ENCODE measurements around the gene DRG2. TPM values are rescaled to one million over a fixed set of nuclear protein-coding genes. Genes with fewer than 3 reads are reported as not detected.

DRG2 gene
- polyA plus RNA-seq, 1 donor from 2014 or later = 40.6 TPM

DNA sequence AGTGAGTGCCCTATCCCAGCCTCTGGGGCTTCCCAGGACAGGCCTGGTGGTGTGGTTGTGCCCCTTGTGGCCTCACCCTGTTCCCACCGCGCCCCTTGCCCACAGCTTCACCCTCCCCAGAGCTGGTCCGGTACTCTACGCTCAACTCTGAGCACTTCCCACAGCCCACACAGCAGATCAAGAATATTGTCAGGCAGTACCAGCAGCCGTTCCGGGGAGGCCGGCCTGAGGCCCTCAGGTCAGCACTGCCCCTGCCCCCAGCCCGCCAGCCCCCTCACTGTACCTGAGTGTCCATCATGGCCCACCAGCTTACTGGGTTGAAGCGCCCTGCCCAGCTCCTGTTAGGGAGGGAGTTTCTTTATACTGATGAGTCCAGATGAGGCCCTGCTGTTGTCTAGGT lies 63.5 kb downstream of the DRG2 start:
- Histone ChIP-seq H3F3A (ENCODE audit: insufficient read depth, low read length, poor library complexity, severe bottlenecking) (no peaks in the 10 kb centered on the region), H3K4me2 (ENCODE audit: low read length) (no peak overlapping the region), H3K36me3 (ENCODE audit: insufficient read depth, low read length) (no peaks in the 10 kb centered on the region), H3K27ac (ENCODE audit: low read length) (no peak overlapping the region), H3K79me2 (replicated peaks; ENCODE audit: insufficient read depth, low read length) (no peaks in the 10 kb centered on the region), H3K27me3 (ENCODE audit: insufficient read depth, low read depth, low read length) (no peaks in the 10 kb centered on the region), H3K9me3 (ENCODE audit: low read length) (no peaks in the 10 kb centered on the region), H4K20me1 (ENCODE audit: insufficient read depth) (no peaks in the 10 kb centered on the region), H3K4me3 (ENCODE audit: low read length) (no peak overlapping the region), H3K9ac (ENCODE audit: low read length) (no peak overlapping the region), H3K9me2 (ENCODE audit: insufficient read depth, low read length) (no peaks in the 10 kb centered on the region), H2AFZ (ENCODE audit: low read depth, low read length) (no peak overlapping the region)
- TF ChIP-seq EP300 (conservative IDR thresholded peaks at IDR 0.05; ENCODE audit: poor library complexity, severe bottlenecking) (no peak), EZH2 (IDR thresholded peaks at IDR 0.05; ENCODE audit: borderline replicate concordance, insufficient read depth, low read length, poor library complexity, severe bottlenecking) (no peak), MXI1 (conservative IDR thresholded peaks at IDR 0.05; ENCODE audit: poor library complexity, severe bottlenecking) (no peak), TAF1 (IDR thresholded peaks at IDR 0.05; ENCODE audit: low read depth) (no peak), SMC3 (conservative IDR thresholded peaks at IDR 0.05; ENCODE audit: poor library complexity) (no peak), RAD21 (conservative IDR thresholded peaks at IDR 0.05) (no peak), POLR2AphosphoS5 (IDR thresholded peaks at IDR 0.05) (no peak)
- TF ChIP-seq, protein P1, sequence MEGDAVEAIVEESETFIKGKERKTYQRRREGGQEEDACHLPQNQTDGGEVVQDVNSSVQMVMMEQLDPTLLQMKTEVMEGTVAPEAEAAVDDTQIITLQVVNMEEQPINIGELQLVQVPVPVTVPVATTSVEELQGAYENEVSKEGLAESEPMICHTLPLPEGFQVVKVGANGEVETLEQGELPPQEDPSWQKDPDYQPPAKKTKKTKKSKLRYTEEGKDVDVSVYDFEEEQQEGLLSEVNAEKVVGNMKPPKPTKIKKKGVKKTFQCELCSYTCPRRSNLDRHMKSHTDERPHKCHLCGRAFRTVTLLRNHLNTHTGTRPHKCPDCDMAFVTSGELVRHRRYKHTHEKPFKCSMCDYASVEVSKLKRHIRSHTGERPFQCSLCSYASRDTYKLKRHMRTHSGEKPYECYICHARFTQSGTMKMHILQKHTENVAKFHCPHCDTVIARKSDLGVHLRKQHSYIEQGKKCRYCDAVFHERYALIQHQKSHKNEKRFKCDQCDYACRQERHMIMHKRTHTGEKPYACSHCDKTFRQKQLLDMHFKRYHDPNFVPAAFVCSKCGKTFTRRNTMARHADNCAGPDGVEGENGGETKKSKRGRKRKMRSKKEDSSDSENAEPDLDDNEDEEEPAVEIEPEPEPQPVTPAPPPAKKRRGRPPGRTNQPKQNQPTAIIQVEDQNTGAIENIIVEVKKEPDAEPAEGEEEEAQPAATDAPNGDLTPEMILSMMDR (IDR thresholded peaks at IDR 0.05; ENCODE audit: poor library complexity, severe bottlenecking) = no peak
- TF ChIP-seq, protein P2, sequence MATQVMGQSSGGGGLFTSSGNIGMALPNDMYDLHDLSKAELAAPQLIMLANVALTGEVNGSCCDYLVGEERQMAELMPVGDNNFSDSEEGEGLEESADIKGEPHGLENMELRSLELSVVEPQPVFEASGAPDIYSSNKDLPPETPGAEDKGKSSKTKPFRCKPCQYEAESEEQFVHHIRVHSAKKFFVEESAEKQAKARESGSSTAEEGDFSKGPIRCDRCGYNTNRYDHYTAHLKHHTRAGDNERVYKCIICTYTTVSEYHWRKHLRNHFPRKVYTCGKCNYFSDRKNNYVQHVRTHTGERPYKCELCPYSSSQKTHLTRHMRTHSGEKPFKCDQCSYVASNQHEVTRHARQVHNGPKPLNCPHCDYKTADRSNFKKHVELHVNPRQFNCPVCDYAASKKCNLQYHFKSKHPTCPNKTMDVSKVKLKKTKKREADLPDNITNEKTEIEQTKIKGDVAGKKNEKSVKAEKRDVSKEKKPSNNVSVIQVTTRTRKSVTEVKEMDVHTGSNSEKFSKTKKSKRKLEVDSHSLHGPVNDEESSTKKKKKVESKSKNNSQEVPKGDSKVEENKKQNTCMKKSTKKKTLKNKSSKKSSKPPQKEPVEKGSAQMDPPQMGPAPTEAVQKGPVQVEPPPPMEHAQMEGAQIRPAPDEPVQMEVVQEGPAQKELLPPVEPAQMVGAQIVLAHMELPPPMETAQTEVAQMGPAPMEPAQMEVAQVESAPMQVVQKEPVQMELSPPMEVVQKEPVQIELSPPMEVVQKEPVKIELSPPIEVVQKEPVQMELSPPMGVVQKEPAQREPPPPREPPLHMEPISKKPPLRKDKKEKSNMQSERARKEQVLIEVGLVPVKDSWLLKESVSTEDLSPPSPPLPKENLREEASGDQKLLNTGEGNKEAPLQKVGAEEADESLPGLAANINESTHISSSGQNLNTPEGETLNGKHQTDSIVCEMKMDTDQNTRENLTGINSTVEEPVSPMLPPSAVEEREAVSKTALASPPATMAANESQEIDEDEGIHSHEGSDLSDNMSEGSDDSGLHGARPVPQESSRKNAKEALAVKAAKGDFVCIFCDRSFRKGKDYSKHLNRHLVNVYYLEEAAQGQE (IDR thresholded peaks at IDR 0.05; ENCODE audit: borderline replicate concordance) = no peak

DNA sequence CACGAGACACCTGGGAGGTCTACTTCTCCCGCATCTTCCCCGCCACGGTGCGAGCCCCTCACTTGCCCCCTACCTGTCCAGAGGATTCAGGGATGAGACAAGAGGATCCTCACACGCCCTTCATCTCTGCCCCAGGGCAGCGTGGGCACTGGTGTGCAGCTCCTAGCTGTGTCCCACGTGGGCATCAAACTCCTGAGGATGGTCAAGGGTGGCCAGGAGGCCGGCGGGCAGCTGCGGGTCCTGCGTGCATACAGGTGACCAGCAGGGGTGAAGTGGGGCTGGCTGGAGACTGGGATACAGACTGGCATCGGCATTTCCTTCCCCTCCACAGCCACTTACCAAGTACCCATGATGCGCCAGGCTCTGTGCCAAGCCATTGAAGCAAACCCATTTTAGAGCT lies 67.4 kb downstream of the DRG2 start:
- Histone ChIP-seq H2AFZ (ENCODE audit: low read depth, low read length) (no peak overlapping the region), H3K4me3 (ENCODE audit: low read length) (no peak overlapping the region), H3K27me3 (ENCODE audit: insufficient read depth, low read depth, low read length) (no peaks in the 10 kb centered on the region), H3F3A (ENCODE audit: insufficient read depth, low read length, poor library complexity, severe bottlenecking) (no peaks in the 10 kb centered on the region), H3K9me2 (ENCODE audit: insufficient read depth, low read length) (no peaks in the 10 kb centered on the region), H3K79me2 (replicated peaks; ENCODE audit: insufficient read depth, low read length) (no peaks in the 10 kb centered on the region), H3K27ac (ENCODE audit: low read length) (no peak overlapping the region), H3K9me3 (ENCODE audit: low read length) (no peaks in the 10 kb centered on the region), H4K20me1 (ENCODE audit: insufficient read depth) (no peaks in the 10 kb centered on the region), H3K9ac (ENCODE audit: low read length) (no peak overlapping the region), H3K4me2 (ENCODE audit: low read length) (no peak overlapping the region), H3K36me3 (ENCODE audit: insufficient read depth, low read length) (no peaks in the 10 kb centered on the region)
- TF ChIP-seq, protein P2 (IDR thresholded peaks at IDR 0.05; ENCODE audit: borderline replicate concordance) = no peak
- TF ChIP-seq SMC3 (conservative IDR thresholded peaks at IDR 0.05; ENCODE audit: poor library complexity) = no peak
- TF ChIP-seq POLR2AphosphoS5 (IDR thresholded peaks at IDR 0.05) = no peak
- no peak for TF ChIP-seq EZH2 (IDR thresholded peaks at IDR 0.05; ENCODE audit: borderline replicate concordance, insufficient read depth, low read length, poor library complexity, severe bottlenecking)
- no peak for TF ChIP-seq RAD21 (conservative IDR thresholded peaks at IDR 0.05)
- no peak for TF ChIP-seq TAF1 (IDR thresholded peaks at IDR 0.05; ENCODE audit: low read depth)
- TF ChIP-seq, protein P1 (IDR thresholded peaks at IDR 0.05; ENCODE audit: poor library complexity, severe bottlenecking) = no peak
- no peak for TF ChIP-seq MXI1 (conservative IDR thresholded peaks at IDR 0.05; ENCODE audit: poor library complexity, severe bottlenecking)
- no peak for TF ChIP-seq EP300 (conservative IDR thresholded peaks at IDR 0.05; ENCODE audit: poor library complexity, severe bottlenecking)

Measured in neural cell (in vitro differentiated cells).